Measurements from ENCODE around the gene CCN5.

The CCN5 gene

DNA sequence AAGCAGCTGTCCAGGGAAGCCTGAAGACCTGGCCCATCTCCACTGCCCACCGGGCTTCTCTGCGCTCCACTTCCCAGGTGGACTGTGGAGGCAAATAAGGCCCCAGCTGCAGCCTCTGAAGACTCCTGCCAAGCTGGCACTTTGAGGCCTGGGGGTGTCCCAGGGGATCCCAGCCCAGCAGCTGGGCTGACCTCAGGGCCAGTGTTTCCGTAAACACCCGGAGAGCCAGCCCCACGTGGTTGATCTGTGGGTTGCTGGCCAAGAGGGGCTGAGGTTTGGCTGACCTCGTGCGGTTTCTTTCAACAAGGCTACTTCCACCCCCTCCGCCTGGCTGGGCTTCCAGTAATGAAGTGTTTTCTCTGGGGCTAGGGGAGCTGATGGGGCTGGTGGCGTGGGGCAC lies 12.4 kb upstream of the CCN5 start:
- peak; percentile 98 for DNase-seq (ENCODE audit: low read depth)
- TF ChIP-seq, protein P1, sequence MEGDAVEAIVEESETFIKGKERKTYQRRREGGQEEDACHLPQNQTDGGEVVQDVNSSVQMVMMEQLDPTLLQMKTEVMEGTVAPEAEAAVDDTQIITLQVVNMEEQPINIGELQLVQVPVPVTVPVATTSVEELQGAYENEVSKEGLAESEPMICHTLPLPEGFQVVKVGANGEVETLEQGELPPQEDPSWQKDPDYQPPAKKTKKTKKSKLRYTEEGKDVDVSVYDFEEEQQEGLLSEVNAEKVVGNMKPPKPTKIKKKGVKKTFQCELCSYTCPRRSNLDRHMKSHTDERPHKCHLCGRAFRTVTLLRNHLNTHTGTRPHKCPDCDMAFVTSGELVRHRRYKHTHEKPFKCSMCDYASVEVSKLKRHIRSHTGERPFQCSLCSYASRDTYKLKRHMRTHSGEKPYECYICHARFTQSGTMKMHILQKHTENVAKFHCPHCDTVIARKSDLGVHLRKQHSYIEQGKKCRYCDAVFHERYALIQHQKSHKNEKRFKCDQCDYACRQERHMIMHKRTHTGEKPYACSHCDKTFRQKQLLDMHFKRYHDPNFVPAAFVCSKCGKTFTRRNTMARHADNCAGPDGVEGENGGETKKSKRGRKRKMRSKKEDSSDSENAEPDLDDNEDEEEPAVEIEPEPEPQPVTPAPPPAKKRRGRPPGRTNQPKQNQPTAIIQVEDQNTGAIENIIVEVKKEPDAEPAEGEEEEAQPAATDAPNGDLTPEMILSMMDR (conservative IDR thresholded peaks at IDR 0.05; ENCODE audit: control insufficient read depth, insufficient read depth, low read depth, low read length) = no peak

GRCh38 chr20:44703183-44703925 lies 11.8 kb upstream of the CCN5 start:
- H3K4me3 ChIP-seq (ENCODE audit: control insufficient read depth, low read depth, low read length) = no peak overlapping the region
- DNase-seq (ENCODE audit: low read depth) = peak; percentile 48
- TF ChIP-seq, protein P1 (conservative IDR thresholded peaks at IDR 0.05; ENCODE audit: control insufficient read depth, insufficient read depth, low read depth, low read length) = no peak

More for the DNA sequence above, 12.4 kb upstream of the CCN5 start:
- no peak overlapping the region for H3K4me3 ChIP-seq (ENCODE audit: control insufficient read depth, low read depth, low read length)

DNA sequence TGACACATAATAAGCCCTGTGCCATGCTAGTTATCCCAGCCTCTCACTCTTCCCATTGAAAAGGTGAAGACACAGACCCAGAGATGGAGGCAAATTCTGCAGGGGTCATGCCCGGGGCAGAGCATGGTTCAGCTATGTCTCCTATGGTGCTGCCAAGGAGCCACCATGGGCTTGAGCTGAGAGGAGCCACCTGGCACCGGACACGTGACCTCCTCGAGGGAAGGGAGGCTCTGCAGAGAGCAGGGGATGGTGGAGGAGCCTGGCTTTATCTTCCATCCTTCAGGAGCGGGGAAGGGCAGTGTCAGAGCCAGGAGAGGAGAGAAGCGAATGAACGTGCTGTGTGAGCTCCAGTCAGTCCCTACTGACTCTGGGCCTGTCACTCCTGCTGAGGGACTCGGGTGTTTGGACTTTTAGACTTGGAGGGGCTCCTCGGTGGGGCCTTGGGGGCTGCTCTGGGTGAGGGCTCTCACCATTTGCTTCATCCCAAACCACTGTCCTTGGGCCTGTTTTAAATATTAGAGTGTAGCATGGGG lies 11.1 kb upstream of the CCN5 start:
- no peak overlapping the region for H3K4me3 ChIP-seq (ENCODE audit: control insufficient read depth, low read depth, low read length)
- DNase-seq (ENCODE audit: low read depth) = no peak
- TF ChIP-seq, protein P1 (conservative IDR thresholded peaks at IDR 0.05; ENCODE audit: control insufficient read depth, insufficient read depth, low read depth, low read length) = no peak

- no peak overlapping the region for H3K4me3 ChIP-seq (ENCODE audit: control insufficient read depth, low read depth, low read length)
- peak; percentile 98 for DNase-seq (ENCODE audit: low read depth)
- TF ChIP-seq, protein P1 (conservative IDR thresholded peaks at IDR 0.05; ENCODE audit: control insufficient read depth, insufficient read depth, low read depth, low read length) = no peak
Measured at GRCh38 chr20:44704551-44704971, 10.6 kb upstream of the CCN5 start.

GRCh38 chr20:44705364-44706094 lies 9.6 kb upstream of the CCN5 start:
- TF ChIP-seq, protein P1 (conservative IDR thresholded peaks at IDR 0.05; ENCODE audit: control insufficient read depth, insufficient read depth, low read depth, low read length) = no peak
- DNase-seq (ENCODE audit: low read depth) = no peak
- H3K4me3 ChIP-seq (ENCODE audit: control insufficient read depth, low read depth, low read length) = no peak overlapping the region

DNA sequence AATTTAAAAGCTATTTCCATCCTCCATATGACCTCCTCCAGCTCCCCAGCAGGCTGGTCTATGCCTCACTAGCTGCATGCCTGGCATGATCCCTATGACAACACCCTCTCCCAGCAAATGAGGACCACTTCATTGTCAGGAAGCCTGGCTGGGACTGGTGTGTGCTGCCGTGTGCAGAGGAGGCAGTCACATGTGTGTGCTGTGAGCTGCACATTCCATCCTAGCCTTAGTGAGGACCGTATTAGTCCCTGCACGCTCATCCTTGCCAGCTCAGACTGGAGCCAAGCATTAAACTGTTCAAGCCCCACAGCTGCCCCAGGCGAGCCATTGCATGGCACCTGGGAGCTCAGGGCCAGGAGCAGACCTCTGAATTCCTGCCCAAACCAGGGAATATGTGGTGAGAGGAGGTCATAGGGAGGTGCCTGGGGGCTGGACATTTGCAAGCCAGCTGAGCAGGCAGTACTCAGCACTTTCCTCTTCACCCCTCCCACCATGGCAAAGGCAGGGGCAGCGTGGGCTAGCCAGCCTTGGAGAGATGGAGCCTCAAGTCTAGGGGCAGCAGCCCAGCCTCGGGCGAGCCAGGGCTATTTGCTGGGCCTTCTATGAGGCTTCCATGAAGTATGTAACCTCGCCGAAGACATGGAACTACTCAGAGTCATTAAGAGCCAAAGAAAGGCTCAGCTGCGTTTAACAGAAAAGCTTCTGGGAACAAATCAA lies 8.7 kb upstream of the CCN5 start:
- DNase-seq (ENCODE audit: low read depth) = peak; percentile 81
- no peak overlapping the region for H3K4me3 ChIP-seq (ENCODE audit: control insufficient read depth, low read depth, low read length)
- TF ChIP-seq, protein P1 (conservative IDR thresholded peaks at IDR 0.05; ENCODE audit: control insufficient read depth, insufficient read depth, low read depth, low read length) = no peak
